Skeletal muscle cell (primary cell): ENCODE data around the gene PRRX2.

Source experiments
- DNase-seq: peaks from one replicate; pipeline ENCODE4 v3.0.0-alpha.2; 2010; ENCODE audit warnings: low read depth
- H3K4me3 ChIP-seq: 2 replicates; pipeline ENCODE4 v1.5.1; 2011; ENCODE audit warnings: low read depth, mild to moderate bottlenecking, control low read depth, low read length, moderate library complexity

Gene PRRX2

DNA sequence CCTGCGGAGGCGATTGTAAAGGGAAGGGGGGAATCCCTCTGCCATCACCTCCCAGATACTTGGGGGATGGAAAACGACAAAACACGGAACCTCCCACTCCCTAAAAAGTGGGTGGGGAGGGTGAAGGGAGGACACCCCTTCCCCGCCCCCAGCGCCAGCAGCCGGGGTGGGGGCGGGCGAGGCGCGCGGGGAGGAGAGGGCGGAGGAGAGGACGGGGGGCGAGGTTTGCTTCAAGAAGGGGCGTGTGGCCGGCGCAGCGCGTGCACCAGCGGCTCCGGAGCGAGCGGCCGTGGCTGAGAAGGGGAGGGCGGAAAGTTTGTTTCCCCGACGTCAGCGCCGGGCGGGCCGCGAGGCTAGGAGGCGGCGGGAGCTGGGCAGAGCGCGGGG lies at the start of gene PRRX2:
TSS of gene PRRX2 (plus strand) at position 259 of the 387 bp plus-strand sequence. CDS start 221 bp downstream, outside the sequence.
- no peak for DNase-seq
- H3K4me3 ChIP-seq = peak within 1 kb of the TSS; percentile 30

DNA sequence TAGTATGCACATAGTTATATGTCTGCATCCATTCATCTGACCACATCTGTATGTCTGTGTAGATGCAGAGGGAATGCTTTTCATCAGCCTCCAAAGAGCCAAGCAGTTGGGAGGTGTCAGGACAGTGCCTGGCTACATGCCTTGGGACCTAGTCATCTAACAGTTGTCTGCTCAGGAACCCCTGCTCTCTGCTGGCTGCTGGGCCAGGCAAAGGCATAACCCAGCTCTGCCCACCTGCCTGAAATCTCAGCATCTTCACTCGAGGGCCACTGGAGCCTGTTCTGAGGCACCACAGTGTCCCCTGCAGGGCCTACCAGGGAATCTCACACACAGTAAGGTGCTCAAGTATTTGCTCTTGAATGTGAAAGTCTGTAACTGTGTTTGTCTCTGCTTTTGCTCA lies 48.3 kb upstream of the PRRX2 start:
- no peak for DNase-seq
- no peak overlapping the region for H3K4me3 ChIP-seq

DNA sequence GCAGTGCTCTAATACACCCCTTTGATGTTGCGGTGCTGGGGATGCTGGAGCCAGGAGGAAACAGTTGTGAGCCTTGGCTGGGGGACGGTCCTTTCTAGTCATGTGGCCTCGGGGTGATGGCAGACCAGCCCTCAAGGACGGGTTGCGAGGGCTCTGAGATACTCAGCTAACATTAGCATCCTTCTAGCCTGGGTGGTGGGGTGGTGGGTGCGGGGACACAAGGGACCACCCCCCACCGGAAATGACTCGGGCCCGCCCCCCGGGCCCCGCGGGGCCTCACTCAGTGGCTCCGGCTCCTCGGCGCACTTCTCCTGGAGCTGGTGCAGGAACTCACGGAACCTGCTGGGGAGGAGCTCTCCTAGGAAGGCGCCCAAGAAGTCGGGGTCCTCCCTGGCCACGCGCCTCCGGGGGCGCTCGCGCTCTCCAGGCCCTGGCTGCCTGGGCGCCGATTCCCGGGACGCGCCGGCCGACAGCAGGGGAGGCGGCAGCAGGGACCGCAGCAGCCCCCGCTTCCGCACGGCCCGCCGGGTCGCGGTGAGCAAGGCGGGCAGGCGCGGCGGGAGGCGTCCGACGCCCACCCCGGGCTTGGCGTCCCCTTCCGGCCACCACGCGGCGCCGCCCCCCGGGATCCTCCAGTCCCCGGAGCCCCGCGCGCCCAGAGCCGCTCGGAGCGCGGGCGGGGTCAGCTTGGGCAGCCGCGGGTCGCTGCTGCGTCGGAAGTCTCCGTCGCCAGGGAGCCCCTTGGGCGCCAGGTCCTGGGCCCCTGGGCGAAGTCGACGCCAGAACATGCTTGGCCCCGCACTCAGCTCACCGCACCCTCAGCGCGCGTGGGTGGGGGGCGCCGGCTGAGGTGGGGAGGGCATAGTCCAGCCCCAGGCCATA lies 45.4 kb upstream of the PRRX2 start:
- DNase-seq = no peak
- H3K4me3 ChIP-seq = peak overlapping the region; percentile 49

DNA sequence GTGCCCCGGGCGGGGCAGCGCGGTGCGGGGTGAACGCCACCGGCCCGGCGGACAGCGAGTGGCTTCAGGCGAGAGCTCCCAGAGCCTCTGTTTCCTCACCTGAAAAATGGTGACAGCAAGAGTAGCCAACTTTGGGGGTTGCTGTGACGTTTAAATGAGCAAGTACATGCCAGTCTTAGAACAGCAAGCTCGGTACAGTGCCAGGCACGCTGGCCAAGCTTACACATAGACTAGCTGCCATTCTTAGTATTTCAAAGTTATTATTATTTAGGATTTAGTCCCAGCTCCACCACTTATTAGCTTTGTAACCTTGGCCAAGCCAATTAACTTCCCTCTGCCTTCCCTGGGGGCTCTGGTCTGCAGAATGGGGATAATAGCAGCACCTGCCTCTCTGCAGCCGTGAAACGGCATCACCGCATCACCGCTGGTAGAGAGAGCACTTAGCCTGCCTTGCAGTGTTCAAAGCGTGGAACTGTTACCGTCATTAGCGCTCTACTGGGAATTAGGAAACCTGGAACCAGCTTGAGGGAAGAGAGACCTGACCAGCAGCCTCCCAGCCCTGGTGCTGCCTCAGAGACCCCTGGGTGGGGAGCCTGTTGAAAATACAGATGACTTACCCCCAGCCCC lies 44.7 kb upstream of the PRRX2 start, which contains the start of gene C9orf50:
TSS of gene C9orf50 (minus strand) at position 433 of the 627 bp plus-strand sequence. CDS start 527 bp downstream, outside the sequence.
- peak within 1 kb of the TSS; percentile 49 for H3K4me3 ChIP-seq
- DNase-seq = no peak

DNA sequence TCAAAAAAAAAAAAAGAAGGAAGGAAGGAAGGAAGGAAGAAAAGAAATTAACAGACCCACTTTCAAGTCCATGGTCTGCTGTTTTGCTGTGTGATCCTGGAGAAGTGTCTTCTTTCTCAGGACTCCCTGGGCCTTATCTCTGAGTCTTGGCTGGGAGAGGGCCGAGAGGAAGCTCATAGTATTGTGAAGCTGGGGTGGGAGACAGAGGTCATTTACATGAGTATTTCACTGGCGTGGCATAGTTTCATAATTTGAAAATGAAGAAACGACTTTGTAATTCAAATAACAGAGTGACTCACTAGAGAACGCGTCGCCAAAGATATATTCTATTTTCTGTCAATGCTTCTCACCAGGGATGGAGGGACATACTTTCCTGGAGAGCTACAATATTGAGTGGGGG lies 42.1 kb upstream of the PRRX2 start:
- no peak for DNase-seq
- H3K4me3 ChIP-seq = no peak overlapping the region

DNA sequence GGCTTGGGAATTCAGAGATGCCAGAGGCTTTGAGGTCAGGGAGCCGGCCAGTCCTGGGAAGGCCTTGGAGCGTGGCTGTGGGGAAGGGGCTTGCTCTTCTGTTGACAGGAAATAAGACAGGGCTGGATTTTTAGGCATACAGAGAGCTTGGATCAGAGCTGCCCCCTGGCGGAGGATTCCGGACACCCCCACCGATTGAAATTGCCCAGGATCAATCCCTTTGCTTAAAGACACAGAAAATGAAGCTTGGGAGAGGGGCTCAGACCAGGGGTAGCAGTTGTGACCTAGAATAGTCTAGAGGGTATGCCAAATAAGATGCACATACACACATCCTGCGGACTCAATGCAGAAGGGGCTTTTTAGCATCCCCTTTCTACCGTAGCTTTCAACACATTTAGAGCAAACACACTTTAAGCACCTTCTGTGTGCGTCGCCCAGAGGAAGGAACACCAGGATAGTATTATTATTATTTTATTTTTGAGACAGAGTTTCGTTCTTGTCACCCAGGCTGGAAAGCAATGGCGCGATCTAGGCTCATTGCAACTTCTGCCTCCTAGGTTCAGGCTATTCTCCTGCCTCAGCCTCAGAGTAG lies 41.2 kb upstream of the PRRX2 start:
- DNase-seq = no peak
- H3K4me3 ChIP-seq = no peak overlapping the region

DNA sequence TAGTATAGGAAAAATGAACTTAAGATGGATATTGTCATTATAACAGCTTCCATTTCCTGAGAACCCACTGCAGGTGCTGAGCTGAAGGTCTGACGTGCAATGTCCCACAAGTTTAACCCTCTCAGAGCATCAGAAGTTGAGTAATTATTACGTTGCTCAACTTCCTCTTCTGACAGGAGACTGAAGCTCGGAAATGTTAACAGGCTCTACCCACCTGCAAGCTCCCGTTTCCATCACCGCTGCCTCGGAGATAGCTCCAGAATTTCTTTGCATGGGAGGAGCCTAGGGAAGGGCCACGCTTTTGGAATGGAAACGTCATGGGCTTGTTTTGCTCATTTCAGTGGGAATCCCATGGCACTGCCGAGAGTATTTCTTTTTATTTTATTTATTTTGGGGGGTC lies 40.5 kb upstream of the PRRX2 start:
- DNase-seq = no peak
- no peak overlapping the region for H3K4me3 ChIP-seq

DNA sequence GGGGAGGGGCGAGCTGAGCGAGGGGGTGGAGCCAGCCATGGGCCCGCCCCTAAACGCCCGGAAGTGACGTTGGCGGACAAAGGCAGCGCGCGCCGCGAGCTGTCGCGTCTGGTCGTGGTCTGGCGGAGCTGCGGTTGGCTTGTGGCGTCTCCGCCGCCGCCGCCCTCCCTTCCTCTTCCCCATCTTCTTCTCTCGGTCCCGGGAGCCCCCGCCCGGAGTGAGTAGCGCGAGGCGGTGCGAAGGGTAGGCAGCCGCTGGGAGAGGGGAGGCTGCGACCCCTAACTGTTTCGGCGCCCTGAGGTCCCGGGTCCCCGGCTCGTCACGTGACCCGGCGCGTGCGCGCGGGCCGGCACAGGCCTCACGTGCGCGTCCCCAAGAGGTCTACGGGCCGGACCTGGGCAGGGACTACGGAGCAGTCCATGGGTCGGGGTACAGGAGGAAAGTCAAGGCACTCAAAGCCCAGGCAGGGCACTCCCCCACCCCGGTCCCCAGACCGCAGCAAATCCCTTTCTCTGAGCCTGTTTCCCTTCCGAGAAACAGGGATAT lies 39.3 kb upstream of the PRRX2 start, which contains the start of gene NTMT1:
TSS of gene NTMT1 (plus strand) at position 85 of the 546 bp plus-strand sequence. CDS start 6,541 bp downstream, outside the sequence.
- H3K4me3 ChIP-seq = peak within 1 kb of the TSS; percentile 86
- no peak for DNase-seq

DNA sequence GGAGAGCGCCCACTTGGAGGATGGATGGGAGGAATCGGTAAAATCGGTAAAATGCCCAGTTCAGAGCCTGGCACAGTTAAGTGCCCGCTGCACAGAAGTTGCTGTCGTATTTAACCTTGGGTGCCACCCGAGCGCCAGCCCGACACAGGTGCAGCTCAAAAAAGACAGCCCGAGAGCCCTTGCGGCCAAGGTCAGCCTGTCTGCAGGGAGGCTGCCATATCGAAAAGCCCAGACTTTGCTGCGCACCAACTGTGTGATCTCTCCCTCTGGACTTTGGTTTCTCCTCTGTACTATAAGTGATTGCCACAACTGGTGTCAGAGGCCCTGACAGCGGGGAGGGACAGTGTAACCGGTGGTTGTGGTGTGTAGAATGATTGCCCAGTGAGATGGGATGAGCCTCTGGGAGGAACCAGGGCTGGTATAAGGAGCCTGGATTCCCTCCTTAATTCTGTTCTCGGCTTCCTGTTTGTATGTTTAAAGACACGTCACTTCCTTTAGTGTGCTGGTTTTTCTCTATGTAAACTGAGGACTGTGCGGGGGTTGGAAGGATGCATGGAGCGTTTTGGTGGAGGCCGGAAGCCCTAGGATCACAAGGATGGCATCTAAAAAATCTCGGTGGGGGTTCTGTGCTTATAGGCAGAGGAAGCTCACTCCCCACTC lies 38.7 kb upstream of the PRRX2 start:
- peak overlapping the region; percentile 86 for H3K4me3 ChIP-seq
- peak; percentile 55 for DNase-seq

DNA sequence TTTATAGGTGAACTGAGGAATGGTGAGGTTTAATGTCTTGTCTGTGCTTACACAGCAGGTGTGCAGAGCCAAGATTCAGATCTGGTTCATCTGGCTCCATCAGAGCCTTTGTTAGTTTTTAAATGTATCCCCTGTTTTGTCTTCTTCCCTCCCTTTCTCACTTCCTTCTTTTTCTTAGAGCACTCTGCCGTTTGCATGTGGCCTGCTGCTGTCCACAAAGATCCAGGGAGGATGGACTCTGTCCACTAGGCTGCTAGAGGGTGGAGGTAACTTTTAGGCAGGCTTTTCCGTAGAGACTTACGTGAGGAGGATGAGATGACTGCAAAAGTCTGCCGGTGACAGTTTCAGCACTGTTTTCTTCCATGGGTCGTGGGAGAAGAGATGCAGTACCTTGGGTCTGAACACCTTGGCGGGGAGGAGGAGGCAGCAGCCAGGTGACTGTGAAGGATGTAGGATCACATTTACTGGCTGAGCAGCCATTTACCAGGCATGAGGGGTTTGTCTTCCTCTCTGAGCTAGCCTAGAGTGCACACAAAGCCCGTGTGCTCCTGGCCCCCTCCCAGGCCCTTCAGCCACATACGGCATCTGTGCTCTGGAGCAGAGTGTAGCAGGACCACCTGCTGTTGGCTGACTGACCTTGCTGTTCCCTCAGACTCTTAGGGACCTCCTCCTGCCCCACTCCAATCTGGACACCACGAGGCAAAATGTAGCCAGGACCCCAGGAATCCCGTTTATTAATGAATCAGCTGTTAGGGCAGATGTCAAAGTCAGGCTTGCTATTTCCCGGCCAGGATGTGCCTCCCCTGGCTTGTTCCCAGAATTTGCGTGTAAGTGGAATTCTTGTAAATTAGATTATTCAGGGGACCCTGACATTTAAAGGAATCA lies 37.6 kb upstream of the PRRX2 start:
- peak overlapping the region; percentile 86 for H3K4me3 ChIP-seq
- no peak for DNase-seq

DNA sequence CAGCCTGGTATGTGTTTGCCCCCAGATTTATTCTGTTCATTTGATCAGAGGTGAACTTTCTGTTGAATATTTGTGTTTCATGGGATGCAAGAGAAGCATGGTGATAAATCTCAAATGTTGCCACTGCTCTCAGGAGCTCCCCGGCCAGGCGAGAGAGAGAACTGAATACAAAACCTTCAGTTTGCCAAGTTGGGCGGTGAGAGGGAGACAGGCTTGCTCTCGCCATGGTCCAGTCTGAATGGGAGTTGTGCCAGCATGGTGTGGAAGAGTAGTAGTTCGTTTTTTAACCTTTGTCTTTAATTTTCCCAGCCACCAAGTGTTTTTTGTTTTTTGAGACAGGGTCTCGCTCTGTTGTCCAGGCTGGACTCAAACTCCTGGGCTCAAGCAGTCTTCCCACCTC lies 36.7 kb upstream of the PRRX2 start:
- no peak for DNase-seq
- H3K4me3 ChIP-seq = no peak overlapping the region

DNA sequence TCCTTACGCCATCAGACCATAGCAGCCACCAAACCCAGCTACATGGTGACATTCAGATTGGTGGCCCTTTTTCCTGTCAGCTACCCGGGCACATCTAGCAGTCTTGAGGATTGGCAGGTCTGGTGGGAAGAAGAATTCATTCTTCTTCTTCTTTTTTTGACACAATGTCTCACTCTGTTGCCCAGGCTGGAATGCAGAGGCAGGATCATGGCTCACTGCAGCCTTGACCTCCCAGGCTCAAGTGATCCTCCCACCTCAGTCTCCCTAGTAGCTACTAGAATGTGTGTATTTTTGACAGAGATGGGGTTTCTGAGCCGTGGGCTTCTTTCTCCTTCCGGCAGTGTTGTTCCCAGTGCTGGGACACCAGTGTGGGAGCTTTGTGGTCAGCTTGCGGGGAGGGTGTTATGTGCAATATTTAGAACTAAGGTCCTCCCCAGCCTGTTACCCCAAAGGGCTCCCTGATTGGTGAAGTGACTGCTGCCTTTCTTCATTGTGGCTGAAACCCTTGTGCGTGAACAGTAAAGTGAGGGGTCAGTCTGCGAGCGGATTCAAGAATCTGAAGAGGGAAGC lies 36.1 kb upstream of the PRRX2 start:
- DNase-seq = no peak
- H3K4me3 ChIP-seq = no peak overlapping the region

DNA sequence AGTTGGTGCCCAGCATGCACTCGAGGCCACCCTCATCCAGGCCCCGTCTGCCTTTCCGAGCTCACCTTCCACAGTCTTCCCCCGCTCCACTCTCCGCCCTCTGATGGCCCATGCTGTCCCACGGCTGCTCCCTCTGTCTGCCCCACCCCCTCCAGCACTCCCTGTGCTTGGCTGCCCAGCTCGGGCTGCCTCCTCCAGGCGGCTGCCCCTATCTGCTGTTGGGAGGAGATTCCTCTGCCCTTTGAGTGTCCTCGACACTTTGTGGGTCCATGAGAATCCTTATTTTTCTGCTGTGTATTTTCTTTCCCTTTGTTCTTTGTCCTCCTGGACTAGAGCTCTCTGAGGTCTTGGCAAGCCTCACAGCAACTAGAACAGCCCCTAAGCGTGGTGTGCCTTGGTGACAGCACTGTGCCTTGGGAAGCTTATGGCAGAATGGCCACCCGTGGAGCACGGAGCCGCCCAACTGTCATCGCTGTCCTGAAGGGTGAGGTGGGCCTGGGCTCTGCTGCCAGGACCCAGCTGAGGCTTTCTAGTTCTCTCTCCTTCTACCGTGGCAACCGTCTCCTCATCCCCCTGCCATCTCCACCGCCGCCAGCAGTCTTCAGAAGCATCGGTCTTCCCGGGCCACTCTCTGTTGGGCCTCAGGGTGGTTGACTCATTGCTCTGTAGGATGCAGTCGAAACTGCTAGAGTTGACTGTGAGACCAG lies 34.3 kb upstream of the PRRX2 start:
- no peak for DNase-seq
- H3K4me3 ChIP-seq = no peak overlapping the region

DNA sequence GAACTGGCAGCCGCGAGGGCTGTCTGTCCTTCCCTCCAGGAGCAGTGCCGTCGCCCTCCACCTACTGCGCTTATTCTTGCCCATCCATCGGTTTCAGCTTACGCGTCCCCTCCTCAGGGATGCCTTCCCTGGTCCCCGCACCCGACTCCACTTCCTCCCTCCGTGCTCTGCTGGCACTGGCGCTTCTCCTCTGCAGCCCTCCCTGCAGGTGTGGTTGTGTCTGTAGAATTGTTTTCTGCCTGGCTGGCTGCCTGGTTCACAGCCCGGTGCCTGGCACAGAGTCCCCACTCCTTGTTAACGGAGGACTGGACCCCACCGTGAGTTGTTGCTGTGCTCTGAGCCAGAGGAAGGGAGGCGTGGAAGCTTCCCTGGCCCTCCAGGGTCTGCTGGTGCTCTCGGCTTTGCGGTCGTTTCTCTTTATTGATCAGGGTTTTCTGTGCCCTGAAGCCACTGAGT lies 33.7 kb upstream of the PRRX2 start:
- no peak for DNase-seq
- no peak overlapping the region for H3K4me3 ChIP-seq

DNA sequence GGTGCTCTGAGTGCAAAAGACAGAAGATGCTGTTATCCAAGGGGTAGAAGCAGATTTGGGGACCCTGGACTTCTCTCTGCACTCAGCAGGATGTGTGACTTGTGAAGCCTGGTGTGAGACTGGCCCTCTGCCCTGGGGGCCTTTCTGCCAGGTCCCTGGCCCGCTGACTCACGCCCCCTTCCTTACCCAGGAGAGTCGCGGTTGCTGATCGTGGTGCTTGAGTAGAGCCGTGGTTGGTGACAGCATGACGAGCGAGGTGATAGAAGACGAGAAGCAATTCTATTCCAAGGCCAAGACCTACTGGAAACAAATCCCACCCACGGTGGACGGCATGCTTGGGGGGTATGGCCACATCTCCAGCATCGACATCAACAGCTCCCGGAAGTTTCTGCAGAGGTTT lies 33.0 kb upstream of the PRRX2 start:
- H3K4me3 ChIP-seq = no peak overlapping the region
- no peak for DNase-seq

DNA sequence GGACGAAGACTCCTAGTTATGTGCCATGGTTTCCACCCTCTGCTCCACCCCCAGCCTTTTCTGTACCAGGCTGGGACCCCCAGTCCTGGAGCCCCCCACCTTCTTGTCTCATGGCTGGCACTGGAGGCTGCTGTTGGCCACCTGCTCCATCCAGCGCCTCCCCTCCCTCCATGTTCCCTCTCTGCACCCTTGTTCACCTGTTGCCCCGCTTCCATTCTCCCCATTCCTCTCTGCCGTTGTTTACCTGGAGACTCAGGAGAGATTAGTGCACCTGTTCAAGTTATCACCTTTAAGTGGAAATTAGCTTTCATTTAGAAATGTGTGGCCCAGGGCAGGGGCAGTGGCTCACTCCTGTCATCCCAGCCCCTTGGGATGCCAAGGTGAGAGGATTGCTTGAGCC lies 32.2 kb upstream of the PRRX2 start:
- DNase-seq = no peak
- H3K4me3 ChIP-seq = no peak overlapping the region

DNA sequence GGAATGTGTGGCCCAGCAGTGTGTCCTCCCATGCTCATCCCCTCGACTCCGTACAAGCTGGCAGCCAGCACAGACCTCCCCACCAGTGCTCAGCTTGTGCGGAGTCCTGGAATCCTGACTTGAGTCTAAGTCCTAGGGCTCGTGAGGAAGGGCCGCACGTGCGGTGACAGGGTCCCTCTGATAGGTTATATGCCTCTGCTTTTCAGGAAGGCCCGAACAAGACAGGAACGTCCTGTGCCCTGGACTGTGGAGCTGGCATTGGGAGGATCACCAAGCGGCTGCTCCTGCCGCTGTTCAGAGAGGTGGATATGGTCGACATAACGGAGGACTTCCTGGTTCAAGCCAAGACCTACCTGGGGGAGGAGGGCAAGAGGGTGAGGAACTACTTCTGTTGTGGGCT lies 31.6 kb upstream of the PRRX2 start:
- no peak for DNase-seq
- no peak overlapping the region for H3K4me3 ChIP-seq
